Adipose tissue (tissue), 3 donors: ENCODE measurements around the gene CABP5. TPM values are rescaled to one million over a fixed set of nuclear protein-coding genes. Genes with fewer than 3 reads are reported as not detected.

ENCODE experiments used
- polyA plus RNA-seq, 3 donors: library from polyadenylated mRNA; stranded (reverse); fragments of 200-250 nt; gene quantifications; one replicate each; pipeline ENCODE4 v1.2.3, GENCODE V29; 2013
- donor health status: healthy with polysubstance abuse.
- donor health status: Bipolar disorder and iron deficiency.
- donor health status: healthy.

CABP5 gene
- polyA plus RNA-seq, 3 donors = not detected

Other genes starting within 250 kb of the CABP5 start
- gene TPRX1, start 239.5 kb downstream of the CABP5 start, polyA plus RNA-seq = not detected
- gene CRX, start 222.1 kb downstream of the CABP5 start, polyA plus RNA-seq = under 1 TPM in 1 of 3 donors, not detected in 2; 0.11 TPM
- gene TPRX2, start 184.8 kb downstream of the CABP5 start, polyA plus RNA-seq = not detected
- gene SULT2A1, start 157.8 kb downstream of the CABP5 start, polyA plus RNA-seq = 1 to 10 TPM in 1 of 3 donors, not detected in 2; 1.4 TPM
- gene BSPH1, start 51.9 kb downstream of the CABP5 start, polyA plus RNA-seq = not detected
- not detected for gene ELSPBP1, start 49.4 kb downstream of the CABP5 start, polyA plus RNA-seq
- gene PLA2G4C, start 66.7 kb upstream of the CABP5 start, polyA plus RNA-seq = 1 to 10 TPM; 2.5 to 6.9 (median 3.3) TPM
- gene LIG1, start 126.3 kb upstream of the CABP5 start, polyA plus RNA-seq = 10 to 100 TPM in 1 of 3 donors, 1 to 10 TPM in 2; 6.3 to 18.5 (median 7.4) TPM
- 1 to 10 TPM; 3.0 to 7.8 (median 4.2) TPM for gene ZSWIM9, start 126.6 kb upstream of the CABP5 start, polyA plus RNA-seq
- gene CARD8, start 211.8 kb upstream of the CABP5 start, polyA plus RNA-seq = 10 to 100 TPM; 15.4 to 41.2 (median 31.8) TPM
- gene ZNF114, start 226.0 kb upstream of the CABP5 start, polyA plus RNA-seq = 1 to 10 TPM in 1 of 3 donors, under 1 TPM in 1, not detected in 1; 0.07 to 1.9 TPM